ENCODE data around the gene PPM1F. TPM values are rescaled to one million over a fixed set of nuclear protein-coding genes. Genes with fewer than 3 reads are reported as not detected.

PPM1F gene
- total and polyA plus RNA-seq, 10 of the 15 experiments (the other 5 are each of a cell fraction or from before 2014, with no cell fraction given) = 0.55 to 26.3 (median 9.7) TPM

DNA sequence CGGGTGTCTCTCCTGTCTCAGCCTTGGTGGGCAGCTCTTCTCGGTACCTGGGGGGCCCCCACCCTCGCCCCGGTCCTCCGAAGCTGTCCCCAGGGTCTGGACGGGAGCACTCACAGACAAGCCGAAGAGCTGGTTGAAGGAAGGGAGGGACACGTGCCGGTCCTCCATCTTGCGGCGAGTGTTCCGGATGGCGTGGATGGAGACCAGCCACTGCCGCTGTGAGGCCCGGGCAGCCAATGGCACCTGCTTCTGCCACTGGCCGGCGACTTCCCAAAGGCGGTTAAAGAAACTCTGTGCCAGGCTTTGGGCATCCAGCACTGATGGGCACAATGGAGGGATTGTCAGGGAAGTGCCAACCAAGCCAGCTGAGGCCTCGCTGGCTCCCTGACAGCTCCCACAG, 18.7 kb downstream of the PPM1F start:
- no peaks in the 10 kb centered on the region for H4K20me1 ChIP-seq (ENCODE audit: control insufficient read depth, insufficient read depth)
- no peaks in the 10 kb centered on the region for H3K9me3 ChIP-seq (replicated peaks; ENCODE audit: control insufficient read depth, insufficient read depth, low read length)
- H3K4me3 ChIP-seq = no peak overlapping the region
- SMC1A ChIA-PET (ENCODE audit: uncharacterized antibody, unreplicated experiment) = no interaction called here
- 90% methylated on average over 19 of the region's 19 CpGs for WGBS (ENCODE audit: insufficient coverage, insufficient replicate concordance, low lambda C conversion rate, missing lambda C conversion rate)
- H3K79me2 ChIP-seq (ENCODE audit: control insufficient read depth, insufficient read depth, low read length) = no peaks in the 10 kb centered on the region
- no peaks in the 10 kb centered on the region for H3K27me3 ChIP-seq (replicated peaks in 1 of 2; ENCODE audit: control insufficient read depth in 2 of 2, insufficient read depth in 2 of 2, low read length in 1 of 2)
- POLR2A ChIA-PET = no interaction called here
- no peaks in the 10 kb centered on the region; a peak in 1 of 4 replicates for H3K36me3 ChIP-seq (ENCODE audit: control insufficient read depth in 2 of 2, insufficient read depth in 2 of 2, low read length in 1 of 2)
- no peak for FAIRE-seq
- no peak overlapping the region for H3K4me2 ChIP-seq (ENCODE audit: control insufficient read depth, insufficient read depth)
- H3K4me1 ChIP-seq (ENCODE audit: control insufficient read depth, insufficient read depth, low read length) = peaks cover 13% of the 10 kb centered on the region
- no peak overlapping the region for H3K27ac ChIP-seq (ENCODE audit: control insufficient read depth, insufficient read depth)
- no peak for DNase-seq (ENCODE audit: low read depth, low spot score)
- in situ Hi-C loops (cut with MboI) = loop anchor here (10.0 kb wide), 1 partner anchor 59 kb away; no protein-coding TSS in a partner anchor
- no peak for ATAC-seq
- H2AFZ ChIP-seq (ENCODE audit: control insufficient read depth, low read depth, low read length) = no peak overlapping the region
- RAD21 ChIA-PET (ENCODE audit: unreplicated experiment) = no interaction called here
- CTCF ChIA-PET = no interaction called here
- intact Hi-C loops (cut with micrococcal nuclease; ENCODE audit: unreplicated experiment) = loop anchor here (10.0 kb wide), 1 partner anchor 159 kb away; no protein-coding TSS in a partner anchor
- no peak overlapping the region for H3K9ac ChIP-seq (ENCODE audit: control insufficient read depth, insufficient read depth, low read length)
- BruUV-seq (replicated peaks) = no TSS peak
- TF ChIP-seq ZBTB40 (IDR thresholded peaks at IDR 0.05; ENCODE audit: borderline replicate concordance) (no peak), YY1 (IDR thresholded peaks at IDR 0.05; ENCODE audit: low read depth, low read length) (no peak), SMAD5 (IDR thresholded peaks at IDR 0.05; ENCODE audit: low read depth) (no peak), CREM (IDR thresholded peaks at IDR 0.05; ENCODE audit: low read depth) (no peak)

Data from GM12878 (cell line).